ENCODE results near the gene SELL. TPM values are rescaled to one million over a fixed set of nuclear protein-coding genes. Genes with fewer than 3 reads are reported as not detected.

The SELL gene
- total and polyA plus RNA-seq, 2 of the 4 experiments (the other 2 are of a cell fraction), result not detected

DNA sequence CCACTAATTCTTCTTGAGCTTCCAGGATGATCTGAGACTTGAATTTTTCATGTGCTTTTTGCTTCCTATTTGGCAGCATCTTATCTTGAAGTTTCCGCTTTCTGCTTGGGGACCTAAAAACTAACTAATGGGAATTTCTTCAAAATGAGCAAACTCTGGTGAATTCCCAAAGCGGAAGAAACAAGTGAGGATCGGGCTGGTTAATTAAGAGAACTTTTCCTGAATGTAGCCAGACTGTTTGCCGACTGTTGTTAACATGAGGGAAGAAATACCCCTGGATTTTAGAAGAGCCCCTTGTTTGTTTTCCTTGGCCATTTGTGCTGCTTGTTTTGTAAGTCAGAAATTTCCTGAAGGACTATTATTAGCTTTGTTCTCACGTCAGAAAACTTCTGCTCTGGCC lies 28.6 kb upstream of the SELL start:
- in situ Hi-C loops (cut with MboI; ENCODE audit: low sequenced_read_pairs), result no loop called here
- H3K4me2 ChIP-seq (ENCODE audit: low read depth, low read length), result no peak overlapping the region; the same call in 1 of the 2 replicates

More for the DNA sequence above, 28.6 kb upstream of the SELL start:
- no peak overlapping the region for H3K9ac ChIP-seq (ENCODE audit: low read depth, low read length)
- no peak overlapping the region for H2AK5ac ChIP-seq (ENCODE audit: low read depth, low read length)
- H4K20me1 ChIP-seq (ENCODE audit: insufficient read depth, low read length), result no peaks in the 10 kb centered on the region
- DNase-seq (no peak), ATAC-seq (ENCODE audit: low read depth) (no peak)
- no peak overlapping the region for H3K23ac ChIP-seq (ENCODE audit: low read depth, low read length)
- no peak overlapping the region for H4K91ac ChIP-seq (ENCODE audit: insufficient read depth, low read depth, low read length)
- H3K9me1 ChIP-seq (ENCODE audit: insufficient read depth, low read length), result no peaks in the 10 kb centered on the region
- no peak overlapping the region for H3K4me3 ChIP-seq (ENCODE audit: insufficient read depth, low read depth, low read length)
- H2AFZ ChIP-seq (replicated peaks; ENCODE audit: low read length, poor library complexity), result no peak overlapping the region
- no peaks in the 10 kb centered on the region for H3K36me3 ChIP-seq (ENCODE audit: control insufficient read depth, insufficient read depth, low read length)
- no peak overlapping the region for H3K4ac ChIP-seq (ENCODE audit: low read depth, low read length)
- ChIA-PET CTCF (interaction anchor here (0.6 kb wide), 1 partner anchor 41 kb away, joined by 3 read pairs; no protein-coding TSS in a partner anchor), POLR2A (ENCODE audit: unreplicated experiment) (no interaction called here)
- no peak overlapping the region for H4K8ac ChIP-seq (ENCODE audit: low read depth in 2 of 2, low read length in 2 of 2)
- no peak overlapping the region for H2BK120ac ChIP-seq (ENCODE audit: low read depth, low read length)
- TF ChIP-seq NFE2L2 (IDR thresholded peaks at IDR 0.05; ENCODE audit: low read depth, low read length), result no peak
- TF ChIP-seq, protein P1, sequence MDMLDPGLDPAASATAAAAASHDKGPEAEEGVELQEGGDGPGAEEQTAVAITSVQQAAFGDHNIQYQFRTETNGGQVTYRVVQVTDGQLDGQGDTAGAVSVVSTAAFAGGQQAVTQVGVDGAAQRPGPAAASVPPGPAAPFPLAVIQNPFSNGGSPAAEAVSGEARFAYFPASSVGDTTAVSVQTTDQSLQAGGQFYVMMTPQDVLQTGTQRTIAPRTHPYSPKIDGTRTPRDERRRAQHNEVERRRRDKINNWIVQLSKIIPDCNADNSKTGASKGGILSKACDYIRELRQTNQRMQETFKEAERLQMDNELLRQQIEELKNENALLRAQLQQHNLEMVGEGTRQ (IDR thresholded peaks at IDR 0.05; ENCODE audit: low read depth, low read length), result no peak
- no peak for TF ChIP-seq SMC3 (IDR thresholded peaks at IDR 0.05; ENCODE audit: low read depth, low read length)
- TF ChIP-seq CHD1 (IDR thresholded peaks at IDR 0.05; ENCODE audit: low read depth, low read length), result no peak
- no peak for TF ChIP-seq MXI1 (IDR thresholded peaks at IDR 0.05; ENCODE audit: borderline replicate concordance, low read depth, low read length)
- no peak for TF ChIP-seq MAZ (IDR thresholded peaks at IDR 0.05; ENCODE audit: borderline replicate concordance, low read depth, low read length)
- TF ChIP-seq RCOR1 (IDR thresholded peaks at IDR 0.05; ENCODE audit: insufficient replicate concordance, low read length), result no peak
- no peak for TF ChIP-seq MAFK (IDR thresholded peaks at IDR 0.05; ENCODE audit: low read depth, low read length)
- H2BK20ac ChIP-seq (ENCODE audit: low read depth, low read length), result no peak overlapping the region
- no peaks in the 10 kb centered on the region for H3K9me3 ChIP-seq (ENCODE audit: control insufficient read depth, insufficient read depth, low read length)
- no peak overlapping the region for H2BK5ac ChIP-seq (ENCODE audit: low read depth, low read length, poor library complexity, severe bottlenecking)
- no peaks in the 10 kb centered on the region; the same call in 1 of the 2 replicates for H3K27me3 ChIP-seq (ENCODE audit: control insufficient read depth, insufficient read depth, low read length)
- no peak overlapping the region for H2AK9ac ChIP-seq (replicated peaks; ENCODE audit: low read depth, low read length, poor library complexity)
- H3K56ac ChIP-seq (ENCODE audit: extremely low read depth, insufficient read depth, low read length), result no peak overlapping the region
- H3K4me1 ChIP-seq (ENCODE audit: control insufficient read depth, insufficient read depth, low read length), result no peaks in the 10 kb centered on the region
- intact Hi-C loops (cut with micrococcal nuclease), result no loop called here
- 20% methylated on average over 1 of the region's 5 CpGs; no CpG with 5 or more reads in 1 of the 2 experiments for WGBS, 2 experiments (ENCODE audit: extremely low coverage in 2 of 2, insufficient read length in 1 of 2)
- H3K27ac ChIP-seq (ENCODE audit: insufficient read depth, low read length), result no peak overlapping the region
- H4K5ac ChIP-seq (ENCODE audit: low read depth, low read length), result no peak overlapping the region
- no peak overlapping the region for H3K14ac ChIP-seq (replicated peaks; ENCODE audit: low read depth, low read length)
- dilution Hi-C loops (cut with HindIII; ENCODE audit: low sequenced_read_pairs, unreplicated experiment), result no loop called here
- H3K18ac ChIP-seq (ENCODE audit: low read depth, low read length), result no peak overlapping the region
- H2BK15ac ChIP-seq (ENCODE audit: low read depth, low read length), result no peak overlapping the region
- no TSS peak for BruUV-seq (replicated peaks)
- H3K79me1 ChIP-seq (ENCODE audit: low read depth in 1 of 2, low read length in 2 of 2), result no peaks in the 10 kb centered on the region

Measured in IMR-90 (cell line).